CD4-positive, alpha-beta T cell treated with Interleukin-17A for 4 hours (primary cell): Measurements from ENCODE around the gene GTF2H3.

Experiments used
- DNase-seq: peaks from one replicate; pipeline ENCODE4 v3.0.0-alpha.2; 2020; ENCODE audit warnings: mixed read lengths

The GTF2H3 gene

GRCh38 chr12:123645878-123646277 lies 12.2 kb downstream of the GTF2H3 start:
- no peak for DNase-seq

DNA sequence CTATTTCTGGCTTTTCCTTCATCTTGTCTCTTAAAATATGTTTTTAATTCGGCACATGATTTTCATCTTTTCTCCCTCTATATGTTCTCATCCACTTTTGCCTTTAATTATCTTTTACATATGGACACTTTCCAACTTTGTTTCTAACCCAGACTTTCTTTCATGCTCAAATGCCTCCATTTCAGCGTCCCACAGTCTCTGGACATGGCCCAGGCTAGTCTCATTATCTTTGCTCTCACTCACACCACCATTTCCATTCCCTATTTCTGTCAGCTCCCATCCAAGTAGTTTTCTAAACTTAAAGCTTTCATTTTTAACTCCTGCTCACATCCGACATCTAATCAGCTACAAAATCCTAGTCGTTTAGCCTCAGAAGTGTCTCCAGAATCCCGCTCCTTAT lies 14.8 kb downstream of the GTF2H3 start:
- DNase-seq, result no peak

DNA sequence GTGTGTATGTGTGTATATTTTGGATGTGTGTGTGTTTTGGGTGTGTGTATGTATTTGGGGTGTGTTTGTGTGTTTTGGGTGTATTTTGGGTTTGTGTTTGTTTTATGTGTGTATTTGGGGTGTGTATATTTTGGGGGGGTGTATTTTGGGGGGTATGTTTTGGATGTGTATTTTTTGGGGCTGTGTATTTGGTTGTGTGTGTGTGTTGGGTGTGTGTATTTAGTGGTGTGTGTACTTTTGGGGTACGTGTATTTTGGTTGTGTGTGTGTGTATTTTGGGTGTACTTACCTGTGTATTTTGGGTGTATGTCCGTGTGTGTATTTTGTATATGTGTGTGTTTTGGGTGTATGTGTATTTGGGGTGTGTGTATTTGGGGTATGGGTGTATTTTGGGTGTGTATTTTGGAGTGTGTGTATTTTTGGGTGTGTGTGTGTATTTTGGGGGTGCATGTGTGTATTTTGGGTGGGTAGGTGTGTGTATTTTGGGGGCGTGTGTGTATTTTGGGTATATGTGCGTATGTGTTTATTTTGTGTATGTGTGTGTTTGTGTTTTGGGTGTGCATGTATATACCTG lies 20.6 kb downstream of the GTF2H3 start:
- DNase-seq, result no peak

- DNase-seq, result no peak
Measured at GRCh38 chr12:123655420-123655819, 21.8 kb downstream of the GTF2H3 start.

GRCh38 chr12:123656392-123656791 lies 22.8 kb downstream of the GTF2H3 start:
- no peak for DNase-seq

DNA sequence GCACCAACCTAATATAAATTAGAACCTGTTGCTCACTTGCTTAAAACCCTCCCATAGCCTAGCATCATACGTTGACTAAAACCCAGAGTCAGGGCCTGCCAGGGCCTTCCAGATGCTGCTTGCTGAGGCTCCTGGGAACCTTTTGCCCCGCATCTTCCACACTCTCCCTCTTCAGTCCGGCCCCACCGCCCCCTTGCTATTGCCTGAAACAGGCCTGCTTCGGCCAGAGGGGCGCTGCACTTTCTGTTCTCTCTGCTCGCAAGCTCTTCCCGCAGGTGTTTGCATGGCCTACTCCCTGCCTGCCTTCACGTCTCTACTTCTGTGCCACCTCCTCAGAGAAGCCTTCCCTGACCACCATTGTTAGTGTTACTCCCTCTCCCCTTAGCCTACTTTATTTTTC lies 23.6 kb downstream of the GTF2H3 start:
- DNase-seq, result no peak

- no peak for DNase-seq
Measured at GRCh38 chr12:123659996-123660727, 26.5 kb downstream of the GTF2H3 start.

DNA sequence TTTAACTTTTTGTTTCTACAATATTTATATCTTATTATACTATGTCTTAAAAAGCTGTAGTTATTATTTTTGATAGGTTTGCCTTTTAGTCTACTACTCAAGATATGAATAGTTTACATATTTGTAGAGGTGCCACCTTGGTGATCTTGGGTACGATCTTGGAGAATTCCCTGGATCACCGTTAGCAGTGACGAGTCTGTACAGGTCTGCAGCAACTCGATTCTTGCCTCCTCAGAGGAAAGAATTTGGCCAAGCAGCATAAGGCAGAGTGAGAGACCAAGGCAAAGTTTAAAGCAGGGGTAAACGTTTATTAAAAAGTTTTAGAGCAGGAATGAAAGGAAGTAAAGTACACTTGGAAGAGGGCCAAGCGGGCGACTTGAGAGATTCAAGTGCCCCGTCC lies 34.1 kb downstream of the GTF2H3 start:
- DNase-seq, result no peak

GRCh38 chr12:123670882-123671728 lies 37.5 kb downstream of the GTF2H3 start, which contains the start of gene TCTN2:
Gene TCTN2, plus strand, starts transcription at chr12:123671113. Its CDS starts 128 bp downstream, at chr12:123671241.
- DNase-seq, result peak; percentile 96

- no peak for DNase-seq
Measured at GRCh38 chr12:123671876-123672275, 38.2 kb downstream of the GTF2H3 start.

DNA sequence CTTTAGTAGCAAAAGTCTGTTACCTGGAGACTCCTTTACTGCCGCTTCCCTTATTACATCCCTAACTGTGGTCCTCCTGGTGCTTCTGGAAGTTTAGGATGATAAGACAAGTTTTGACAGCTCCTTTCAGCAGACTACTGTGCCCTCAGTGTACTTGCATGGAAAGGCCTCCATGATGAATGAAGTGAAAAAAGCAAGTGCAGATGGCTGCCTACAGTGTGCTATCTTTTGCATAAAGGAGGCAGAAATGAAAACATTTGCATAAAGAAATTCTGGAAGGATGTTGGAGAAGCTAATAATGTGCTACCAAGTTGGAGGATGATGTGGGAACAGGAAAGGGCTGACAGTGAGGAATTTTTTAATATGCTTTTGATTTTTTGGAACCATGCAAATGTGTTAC lies 41.8 kb downstream of the GTF2H3 start:
- DNase-seq, result no peak

- DNase-seq, result no peak
Measured at GRCh38 chr12:123676616-123677320, 43.1 kb downstream of the GTF2H3 start.

DNA sequence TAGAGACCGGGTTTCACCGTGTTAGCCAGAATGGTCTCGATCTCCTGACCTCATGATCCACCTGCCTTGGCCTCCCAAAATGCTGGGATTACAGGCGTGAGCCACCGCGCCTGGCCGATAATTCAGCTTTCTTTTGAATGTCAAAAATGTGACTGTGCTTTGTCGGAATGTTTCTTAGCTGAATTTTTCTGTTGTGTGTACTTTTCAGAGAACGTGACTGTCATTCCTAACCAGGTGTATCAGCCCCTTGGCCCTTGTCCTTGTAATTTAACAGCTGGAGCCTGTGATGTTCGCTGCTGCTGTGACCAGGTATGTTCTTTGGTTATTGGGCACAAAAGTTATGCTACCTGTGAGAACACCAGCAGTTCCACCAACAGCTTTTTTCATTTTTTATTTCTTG lies 45.4 kb downstream of the GTF2H3 start:
- no peak for DNase-seq

- DNase-seq, result no peak
Measured at GRCh38 chr12:123681605-123682004, 48.0 kb downstream of the GTF2H3 start.

DNA sequence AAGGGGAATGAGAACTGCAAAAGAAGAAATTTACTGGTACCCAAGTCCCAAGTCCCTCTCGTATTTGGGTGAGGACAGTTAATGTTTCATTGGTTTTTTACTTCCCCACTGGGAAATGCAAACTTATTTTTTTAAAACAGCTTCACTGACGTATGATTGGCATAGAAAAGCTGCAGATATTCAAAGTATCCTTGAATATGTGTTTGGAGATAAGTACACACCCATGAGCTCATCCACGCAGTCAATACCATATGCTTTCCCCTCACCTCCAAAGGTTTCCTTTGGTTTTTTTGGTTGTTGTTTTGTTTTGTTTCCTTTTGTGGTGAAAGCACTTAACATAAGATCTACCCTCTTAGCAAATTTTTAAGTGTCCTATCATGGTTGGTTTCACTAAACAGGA lies 50.3 kb downstream of the GTF2H3 start:
- DNase-seq, result no peak

- DNase-seq, result no peak
Measured at GRCh38 chr12:123686636-123687190, 53.1 kb downstream of the GTF2H3 start.

- no peak for DNase-seq
Measured at GRCh38 chr12:123690191-123690840, 56.7 kb downstream of the GTF2H3 start.

DNA sequence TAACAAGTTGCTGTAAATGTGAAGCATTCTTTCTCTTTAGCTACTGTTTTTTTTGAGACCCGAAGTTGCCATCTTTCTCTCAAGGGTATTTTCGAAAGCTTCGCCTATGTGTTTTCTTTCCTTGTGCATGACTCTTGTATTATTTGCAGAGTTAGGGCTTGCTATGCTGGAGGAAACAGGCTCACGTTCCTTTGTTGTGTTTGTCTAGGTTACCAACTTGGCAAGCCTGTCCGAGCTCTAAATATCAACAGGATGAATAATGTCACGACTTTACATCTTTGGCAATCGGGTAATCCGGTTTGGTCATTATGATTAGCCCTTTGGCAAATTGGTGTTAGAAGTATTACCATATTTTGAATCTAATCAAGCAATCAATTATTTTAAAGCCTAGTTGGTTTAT lies 62.6 kb downstream of the GTF2H3 start:
- DNase-seq, result no peak

DNA sequence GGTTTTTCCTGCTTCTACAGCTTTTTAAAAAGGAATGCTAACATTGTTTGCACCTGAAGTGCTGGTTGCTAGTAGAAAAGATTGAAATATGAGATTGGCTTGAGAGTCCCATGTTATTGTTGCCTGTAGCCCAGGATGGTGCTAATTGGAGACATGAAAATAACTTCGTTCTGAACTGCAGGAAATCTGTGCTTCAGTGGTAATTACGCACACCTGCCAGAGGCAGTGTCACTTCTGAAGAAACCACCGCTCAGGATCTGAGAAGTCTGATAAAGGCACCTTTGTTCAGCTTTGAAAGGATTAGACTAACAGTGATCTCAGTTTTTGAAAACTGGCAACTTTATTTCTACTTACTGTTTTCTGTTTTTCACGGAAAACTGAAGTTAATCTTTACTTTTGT lies 63.0 kb downstream of the GTF2H3 start:
- DNase-seq, result no peak

DNA sequence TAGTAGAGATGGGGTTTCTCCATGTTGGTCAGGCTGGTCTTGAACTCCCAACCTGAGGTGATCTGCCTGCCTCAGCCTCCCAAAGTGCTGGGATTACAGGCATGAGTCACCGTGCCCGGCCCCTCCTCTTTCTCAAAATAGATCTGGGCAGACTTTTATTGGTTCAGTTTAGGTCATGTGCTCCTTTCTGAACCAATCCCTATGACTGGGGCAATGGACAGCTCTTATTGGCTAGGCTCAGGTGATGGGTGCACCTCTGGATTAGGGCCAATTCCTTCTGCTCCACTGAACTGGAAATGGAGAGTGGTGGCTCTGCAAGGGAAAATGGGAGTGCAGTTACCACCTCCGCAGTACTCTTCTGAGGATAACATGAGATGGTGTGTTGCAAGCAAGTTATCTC lies 72.3 kb downstream of the GTF2H3 start:
- DNase-seq, result no peak

DNA sequence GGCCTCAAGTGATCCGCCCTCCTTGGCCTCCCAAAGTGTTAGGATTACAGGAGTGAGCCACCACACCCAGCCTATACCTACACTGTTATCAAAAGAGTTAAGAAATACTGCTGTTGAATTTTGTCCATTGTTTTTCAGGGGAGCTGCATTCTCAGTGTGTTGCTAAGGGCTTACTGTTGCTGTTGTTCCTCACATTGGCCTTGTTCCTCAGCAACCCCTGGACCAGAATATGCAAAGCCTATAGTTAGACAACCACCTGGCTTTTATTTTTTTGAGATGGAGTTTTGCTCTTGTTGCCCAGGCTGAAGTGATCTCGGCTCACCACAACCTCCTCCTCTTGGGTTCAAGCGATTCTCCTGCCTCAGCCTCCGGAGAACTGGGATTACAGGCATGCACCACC lies 73.8 kb downstream of the GTF2H3 start:
- DNase-seq, result no peak
